Glomerular visceral epithelial cell (primary cell): ENCODE measurements around the gene TMC3.
"Not testable (repeated sequence)": the region's sequence is repeated elsewhere in the genome, so short reads cannot be mapped to it uniquely, and the experiment has no call there.

Experiments
- DNase-seq: peaks from one replicate; pipeline ENCODE4 v3.0.0-alpha.2; 2016; ENCODE audit errors: extremely low spot score

The TMC3 gene

DNA sequence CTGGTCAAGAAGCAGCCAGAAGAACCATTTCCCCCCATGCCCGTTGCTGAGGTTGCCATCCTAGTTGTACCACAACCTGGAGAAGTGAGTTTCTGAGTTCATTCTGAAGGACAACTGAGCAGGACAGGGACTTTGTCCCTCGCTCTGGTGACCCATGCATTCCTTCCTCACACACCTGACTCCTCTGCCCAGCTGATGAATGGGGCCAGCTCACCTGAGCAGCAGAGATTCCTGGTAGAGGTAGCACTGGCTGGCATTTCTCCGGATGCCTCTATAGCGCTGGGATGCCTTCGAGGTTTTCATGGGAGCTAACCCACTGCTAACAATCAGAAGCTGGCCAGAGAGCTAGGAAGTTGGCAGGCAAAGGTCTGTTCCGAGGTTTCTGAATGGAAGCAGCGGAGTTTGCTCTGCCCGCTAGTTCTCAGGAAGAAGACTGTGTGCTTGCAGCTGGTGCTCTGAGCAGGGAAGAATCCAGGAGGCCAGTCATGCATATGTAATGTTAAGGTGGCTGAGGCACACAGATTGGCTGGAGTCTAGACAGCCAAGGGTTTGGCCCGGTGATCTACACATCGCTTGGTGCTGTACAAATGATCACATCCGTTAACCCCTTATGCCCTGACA, at the start of gene TMC3:
Gene TMC3 (minus strand): TSS at position 439 of the 621 bp plus-strand sequence. CDS start 136 bp downstream, at position 303.
- peak; percentile 66 for DNase-seq

DNA sequence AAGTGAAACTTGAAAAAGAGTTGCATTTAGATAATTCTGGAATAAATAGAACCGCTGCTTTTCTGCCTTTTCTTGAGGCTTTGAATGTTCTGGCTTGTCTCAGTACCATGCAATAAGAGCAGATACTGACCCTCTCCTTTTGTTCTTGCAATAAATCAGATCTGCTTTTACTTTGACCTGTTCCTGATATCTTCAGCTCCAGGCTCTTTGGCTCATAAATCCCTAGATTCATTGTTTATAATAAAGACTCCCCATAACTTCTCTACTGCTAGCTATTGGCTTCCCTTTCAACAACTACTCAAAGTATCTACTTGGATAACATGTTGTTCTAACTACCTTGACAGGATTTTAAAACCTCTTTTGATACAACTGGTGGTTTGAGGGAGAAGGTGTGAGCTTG, 47.4 kb upstream of the TMC3 start:
- DNase-seq, result no peak

DNA sequence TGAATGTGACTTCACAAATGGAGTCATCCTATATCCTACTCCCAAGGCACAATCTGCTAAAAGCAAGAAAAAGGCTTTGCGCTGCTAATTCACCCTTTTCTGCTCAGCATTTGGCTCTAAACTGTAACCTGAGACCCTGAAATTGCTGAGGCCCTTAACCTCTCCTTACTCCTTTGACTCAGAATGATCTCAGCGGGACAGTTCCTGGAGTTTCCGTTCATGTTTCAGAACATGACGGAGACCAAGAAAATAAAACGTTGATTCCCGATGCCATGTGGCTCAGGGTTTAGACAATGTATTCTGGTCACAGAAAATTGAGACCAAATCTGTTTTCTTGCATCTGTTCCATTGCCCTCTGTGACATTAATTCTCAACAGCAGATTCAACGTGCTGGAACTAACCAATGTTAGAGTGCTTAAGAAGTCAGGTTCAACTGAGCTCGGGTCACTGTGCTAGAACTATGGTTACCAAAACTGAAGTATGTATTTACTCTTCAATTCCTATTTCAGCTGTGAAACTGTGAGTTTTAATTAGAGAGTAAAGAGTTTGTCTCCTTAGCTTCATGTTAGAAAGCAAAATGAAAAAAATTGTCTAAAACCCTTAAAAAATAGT, 45.4 kb upstream of the TMC3 start:
- DNase-seq, result no peak

DNA sequence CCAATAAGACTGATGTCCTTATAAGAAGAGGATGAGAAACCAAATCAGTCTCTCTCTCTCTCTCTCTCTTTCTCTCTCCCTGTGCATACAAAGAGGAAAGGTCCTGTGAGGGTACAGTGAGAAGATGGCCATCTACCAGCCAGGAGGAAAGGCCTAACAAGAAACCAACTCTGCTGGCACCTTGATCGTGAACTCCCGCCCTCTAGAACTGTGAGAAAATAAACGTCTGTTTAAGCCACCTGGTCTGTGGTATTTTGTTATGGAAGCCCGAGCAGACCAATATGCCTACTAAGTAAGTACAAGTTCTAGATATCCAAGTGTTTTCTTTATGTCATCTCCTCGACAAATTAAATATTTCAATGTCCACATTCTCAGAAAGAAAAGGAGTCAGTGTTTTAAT, 44.9 kb upstream of the TMC3 start:
- DNase-seq, result no peak

DNA sequence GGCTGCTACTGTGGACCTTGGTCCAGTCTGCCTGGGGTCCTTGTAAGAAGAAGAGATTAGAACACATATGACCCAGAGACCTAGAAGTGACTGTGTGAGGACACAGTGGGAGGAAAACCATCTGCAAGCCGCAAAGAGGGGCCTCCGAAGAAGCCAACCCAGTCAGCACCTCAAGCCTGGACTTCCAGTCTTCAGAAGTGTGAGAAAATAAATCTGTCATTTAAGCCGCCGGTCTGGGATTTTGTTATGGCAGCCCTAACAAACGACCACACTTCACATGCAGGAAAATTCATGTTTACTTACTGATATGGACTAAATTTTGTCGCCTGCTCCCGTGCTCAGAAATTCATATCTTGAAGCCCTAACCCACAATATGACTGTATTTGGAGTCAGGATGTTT, 44.4 kb upstream of the TMC3 start:
- DNase-seq, result no peak

DNA sequence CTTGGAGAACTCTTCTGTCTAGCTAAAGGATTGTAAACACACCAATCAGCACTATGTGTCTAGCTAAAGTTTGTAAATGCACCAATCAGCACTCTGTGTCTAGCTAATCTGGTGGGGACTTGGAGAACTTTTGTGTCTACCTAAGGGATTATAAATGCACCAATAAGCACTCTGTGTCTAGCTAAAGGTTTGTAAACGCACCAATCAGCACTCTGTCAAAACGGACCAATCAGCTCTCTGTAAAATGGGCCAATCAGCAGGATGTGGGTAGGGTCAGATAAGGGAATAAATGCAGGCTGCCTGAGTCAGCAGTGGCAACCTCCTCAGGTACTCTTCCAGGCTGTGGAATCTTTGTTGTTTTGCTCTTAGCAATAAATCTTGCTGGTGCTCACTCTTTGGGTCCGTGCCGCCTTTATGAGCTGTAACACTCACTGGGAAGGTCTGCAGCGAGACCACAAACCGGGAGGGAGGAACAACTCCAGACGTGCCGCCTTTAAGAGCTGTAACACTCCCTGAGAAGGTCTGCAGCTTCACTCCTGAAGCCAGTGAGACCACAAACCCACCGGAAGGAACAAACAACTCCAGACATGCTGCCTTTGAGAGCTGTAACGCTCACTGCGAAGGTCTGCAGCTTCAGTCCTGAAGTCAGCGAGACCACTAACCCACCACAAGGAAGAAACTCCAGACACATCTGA, 40.4 kb upstream of the TMC3 start:
- not testable (repeated sequence) for DNase-seq

DNA sequence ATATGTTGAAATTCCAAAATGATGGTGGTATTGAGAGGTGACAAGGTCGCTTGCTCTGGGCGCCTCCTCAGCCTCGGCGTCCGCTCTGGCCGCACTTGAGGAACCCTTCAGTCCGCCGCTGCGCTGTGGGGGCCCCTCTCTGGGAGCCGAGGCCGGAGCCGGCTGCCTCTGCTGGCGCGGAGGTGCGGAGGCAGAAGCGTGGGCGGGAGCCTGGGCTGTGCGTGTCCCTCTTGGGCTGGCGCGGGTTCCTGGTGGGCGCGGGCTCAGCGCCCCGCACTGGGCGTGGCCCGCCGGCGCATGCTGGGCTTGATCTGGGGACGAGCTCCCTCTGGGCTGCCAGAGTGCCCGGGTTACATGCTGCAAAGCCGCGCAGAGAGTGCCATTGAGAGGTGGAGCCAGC, 39.8 kb upstream of the TMC3 start:
- no peak for DNase-seq

DNA sequence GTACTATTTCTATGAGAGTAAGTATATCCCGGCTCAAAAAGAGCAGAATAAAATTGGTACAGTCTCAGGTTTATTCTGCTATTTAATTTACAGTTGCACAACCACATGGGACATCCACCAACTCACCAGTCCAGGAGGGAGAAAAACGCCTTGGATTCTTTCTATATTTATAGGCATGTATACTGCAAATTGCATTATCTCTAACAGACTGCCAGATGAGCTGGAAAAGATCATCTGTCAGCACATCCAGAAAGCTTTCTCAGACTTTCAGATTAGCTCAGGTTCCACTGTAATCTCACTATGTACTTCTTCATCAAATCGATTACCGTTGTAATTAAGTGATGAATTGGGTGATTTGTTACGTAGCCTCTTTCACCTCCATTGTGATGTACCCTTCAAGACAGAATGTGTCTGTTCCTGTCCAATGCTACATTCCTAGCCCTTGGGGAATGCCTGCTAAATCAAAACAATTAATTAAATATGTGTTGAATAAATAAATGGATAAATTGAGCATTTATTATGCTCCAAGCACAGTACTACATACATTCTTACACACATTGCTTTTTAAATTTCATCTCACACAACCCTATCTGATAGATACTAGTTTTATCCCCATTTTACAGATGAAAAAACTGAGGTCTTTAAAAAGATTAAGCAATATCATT, 38.1 kb upstream of the TMC3 start:
- DNase-seq, result no peak

DNA sequence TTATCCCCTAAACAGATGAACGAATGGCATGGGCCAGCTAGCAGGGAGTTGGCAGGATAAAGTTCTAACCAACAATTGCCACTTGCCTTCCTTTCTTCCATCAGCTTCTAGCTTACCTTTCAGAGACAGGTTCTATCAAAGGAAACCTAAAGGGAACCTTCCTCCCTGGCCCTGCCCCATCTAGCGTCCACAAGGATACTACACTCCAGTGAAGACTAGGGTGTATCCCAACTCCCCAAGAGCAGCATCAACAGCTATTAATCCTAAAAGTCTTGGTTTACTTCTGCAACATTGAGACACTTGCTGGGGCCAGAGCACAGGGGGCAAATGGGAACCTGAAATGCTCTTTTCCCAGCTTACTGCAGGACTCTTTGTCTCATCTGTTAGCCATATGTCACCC, 37.0 kb upstream of the TMC3 start:
- DNase-seq, result no peak

DNA sequence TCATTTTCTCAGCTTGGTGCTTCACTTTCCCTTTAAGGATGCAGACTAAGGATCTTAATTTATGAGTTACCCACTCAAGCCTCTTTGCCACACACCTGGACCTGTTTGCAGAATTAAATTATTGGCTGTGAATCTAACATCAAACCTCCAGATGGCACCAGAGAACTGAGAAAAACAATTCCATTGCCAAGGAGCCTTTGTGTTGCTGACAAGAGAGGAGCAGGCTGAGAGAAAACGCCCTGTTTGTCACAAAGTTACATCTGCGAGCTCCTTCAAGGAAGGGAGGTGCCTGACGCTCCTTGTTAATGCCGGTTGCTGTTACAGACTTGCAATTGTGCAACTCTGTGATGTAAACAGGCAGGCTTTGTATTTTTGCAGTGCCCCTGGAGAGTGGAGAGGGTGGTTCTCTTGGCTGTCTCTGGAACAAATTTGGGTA, 36.3 kb upstream of the TMC3 start:
- DNase-seq, result peak; percentile 49

DNA sequence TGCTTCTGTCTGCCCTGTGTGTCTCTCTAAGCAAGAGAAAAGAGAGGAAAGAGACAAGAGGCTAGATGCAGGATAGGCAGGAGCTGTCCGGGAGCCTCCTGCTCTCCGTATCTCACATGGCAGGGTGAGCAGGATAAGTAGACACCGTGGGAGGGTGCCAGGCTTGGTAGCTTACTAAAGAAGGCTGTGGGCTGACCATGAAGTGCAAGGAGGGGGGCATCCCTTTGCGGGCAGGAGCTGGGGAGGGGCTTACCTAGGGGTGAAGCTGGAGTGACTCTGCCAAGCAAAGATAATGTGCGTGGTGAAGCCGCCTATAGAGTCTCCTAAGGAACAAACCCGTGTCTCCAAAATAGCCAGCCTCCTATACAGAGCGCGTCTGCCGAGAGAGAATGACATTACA, 33.7 kb upstream of the TMC3 start:
- no peak for DNase-seq

DNA sequence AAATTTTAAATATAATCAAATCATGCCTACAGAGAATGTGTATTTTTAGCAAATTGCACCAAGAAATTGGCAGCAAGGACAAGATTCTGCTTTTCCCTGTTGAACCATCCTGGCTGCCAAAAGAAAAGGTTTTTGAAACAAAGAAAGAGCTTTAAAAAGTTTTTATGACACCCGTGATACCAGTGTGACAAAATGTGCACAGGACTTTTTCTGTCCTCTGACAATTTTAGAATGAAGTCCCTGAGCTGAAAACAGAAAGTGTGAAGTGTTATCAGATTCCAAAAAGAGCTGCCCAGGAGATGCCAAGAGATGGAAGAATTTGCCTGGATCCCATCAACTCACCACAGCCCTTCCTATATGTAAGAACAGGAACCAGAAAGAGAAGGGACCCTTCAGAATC, 33.2 kb upstream of the TMC3 start:
- no peak for DNase-seq

DNA sequence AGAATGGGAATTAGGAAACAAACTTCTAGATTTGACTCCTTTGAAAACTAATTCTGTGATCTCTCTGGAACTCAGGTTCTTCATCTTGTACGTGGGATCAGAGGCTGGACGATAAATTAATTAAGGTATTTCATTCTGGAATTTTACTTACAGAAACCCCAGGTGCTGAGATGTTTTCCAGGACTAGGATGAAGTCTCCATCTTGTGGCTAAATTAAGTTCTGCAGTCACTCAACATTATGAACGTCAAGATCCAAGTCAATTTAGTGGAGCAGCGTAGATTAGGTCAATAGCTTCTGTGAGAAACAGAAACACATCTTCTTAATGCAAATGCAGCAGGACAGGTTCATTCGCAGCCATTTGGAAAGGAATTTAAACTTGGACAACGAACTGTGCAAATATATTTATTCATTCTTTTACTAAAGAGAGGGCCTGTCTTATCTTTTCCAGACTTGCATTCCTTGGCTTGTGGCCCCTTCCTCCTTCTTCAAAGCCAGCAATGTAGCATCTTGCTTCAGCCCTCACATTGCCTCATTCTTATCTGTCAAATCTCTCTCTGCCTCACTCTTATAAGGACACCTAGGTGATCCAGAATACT, 26.7 kb upstream of the TMC3 start:
- peak; percentile 51 for DNase-seq

DNA sequence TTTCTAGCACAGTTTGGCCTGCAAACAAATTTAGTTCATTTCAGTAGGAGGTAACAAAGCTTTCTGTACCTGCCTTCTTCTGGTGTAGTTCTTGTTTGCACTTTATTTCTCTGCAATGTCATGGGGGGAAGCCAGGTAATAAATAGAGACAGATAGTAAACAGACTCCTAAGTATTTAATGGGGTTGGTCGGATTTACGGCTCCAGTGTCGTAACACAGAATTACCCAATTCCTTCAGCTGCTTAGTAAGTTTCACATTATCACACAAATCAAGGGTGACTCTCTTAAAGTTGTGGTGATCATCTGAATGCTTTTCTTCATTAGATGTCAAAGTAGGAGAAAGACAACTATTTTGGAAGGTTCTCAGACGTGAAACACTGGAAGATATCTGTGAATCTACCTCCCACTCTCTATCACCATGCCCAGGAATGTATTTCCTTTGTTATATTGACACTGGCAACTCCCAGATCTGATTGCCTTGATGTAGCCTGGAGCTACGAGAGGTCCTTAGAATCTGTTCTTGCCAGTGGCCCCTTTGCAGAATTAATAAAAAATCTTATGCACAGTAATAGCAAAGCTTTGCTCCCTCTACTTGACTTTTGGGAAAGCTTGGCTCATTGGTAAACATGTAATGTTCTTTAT, 25.0 kb upstream of the TMC3 start:
- no peak for DNase-seq

DNA sequence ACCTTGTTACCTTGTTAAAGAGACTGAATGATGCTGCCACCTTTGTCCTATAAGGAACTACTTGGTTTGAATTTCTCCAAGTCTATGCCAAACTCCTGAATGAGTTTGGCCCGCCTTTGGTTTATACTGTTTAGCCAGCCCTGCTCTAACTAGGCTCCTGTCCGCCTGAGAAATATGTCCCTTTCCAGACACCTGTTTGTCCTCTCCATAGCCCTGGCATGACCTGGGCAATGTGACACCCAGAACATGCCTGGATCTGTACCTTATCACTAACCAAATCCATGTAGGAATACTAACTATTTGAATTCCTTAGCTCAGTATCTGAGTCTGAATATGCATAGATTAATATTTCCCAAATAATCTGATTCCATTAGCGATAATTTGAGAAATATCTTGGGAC, 24.4 kb upstream of the TMC3 start:
- DNase-seq, result no peak

DNA sequence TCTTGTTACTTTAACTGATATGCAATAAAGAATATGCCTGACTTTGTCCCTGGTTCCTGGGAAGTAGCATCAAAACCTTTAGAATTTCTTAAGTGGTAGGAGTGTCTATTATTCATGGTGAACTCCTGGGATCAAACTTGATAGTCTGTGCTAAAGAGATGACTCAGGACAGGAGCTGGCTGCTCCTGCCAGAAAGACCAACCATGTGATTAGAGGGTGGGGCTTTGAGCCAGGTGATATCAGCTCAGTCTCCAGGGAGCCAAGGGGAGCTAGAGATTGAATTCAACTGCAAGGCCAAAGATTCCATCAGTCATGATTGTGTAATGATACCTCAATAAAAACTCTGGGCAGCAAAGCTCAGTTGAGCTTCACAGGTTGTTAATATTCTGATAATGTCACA, 20.6 kb upstream of the TMC3 start:
- no peak for DNase-seq

DNA sequence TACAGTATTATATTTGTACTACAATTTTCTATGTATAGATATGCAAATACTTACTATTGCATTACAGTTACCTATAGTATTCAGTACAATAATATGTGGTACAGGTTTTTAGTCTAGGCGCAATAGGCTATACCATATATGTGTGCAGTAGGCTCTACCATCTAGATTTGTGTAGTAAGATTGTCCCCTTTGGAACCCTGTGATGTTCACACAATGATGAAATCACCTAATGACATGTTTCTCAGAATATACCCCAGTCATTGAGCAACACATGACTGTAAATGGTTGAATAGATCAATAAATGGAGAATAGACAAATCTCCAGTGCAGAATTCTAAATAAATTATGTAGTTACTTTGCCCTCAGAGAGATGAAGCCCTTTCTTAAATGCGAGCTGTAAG, 17.6 kb upstream of the TMC3 start:
- no peak for DNase-seq

DNA sequence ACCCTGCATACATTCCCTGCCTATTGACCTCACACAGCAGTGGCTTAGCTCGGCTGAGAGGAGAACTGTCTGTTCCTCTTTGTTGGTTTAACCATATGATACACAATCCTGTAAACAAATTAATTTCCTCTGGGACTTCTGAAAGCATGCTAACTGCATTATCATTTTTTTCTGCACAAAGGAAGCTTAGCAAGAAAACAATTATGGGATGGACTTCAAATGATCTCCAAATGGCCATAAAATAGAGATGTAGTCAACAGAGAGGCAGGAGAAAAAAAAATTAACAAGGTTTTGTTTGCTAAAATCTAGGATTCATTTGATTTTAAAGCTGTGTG, 14.4 kb upstream of the TMC3 start:
- no peak for DNase-seq

DNA sequence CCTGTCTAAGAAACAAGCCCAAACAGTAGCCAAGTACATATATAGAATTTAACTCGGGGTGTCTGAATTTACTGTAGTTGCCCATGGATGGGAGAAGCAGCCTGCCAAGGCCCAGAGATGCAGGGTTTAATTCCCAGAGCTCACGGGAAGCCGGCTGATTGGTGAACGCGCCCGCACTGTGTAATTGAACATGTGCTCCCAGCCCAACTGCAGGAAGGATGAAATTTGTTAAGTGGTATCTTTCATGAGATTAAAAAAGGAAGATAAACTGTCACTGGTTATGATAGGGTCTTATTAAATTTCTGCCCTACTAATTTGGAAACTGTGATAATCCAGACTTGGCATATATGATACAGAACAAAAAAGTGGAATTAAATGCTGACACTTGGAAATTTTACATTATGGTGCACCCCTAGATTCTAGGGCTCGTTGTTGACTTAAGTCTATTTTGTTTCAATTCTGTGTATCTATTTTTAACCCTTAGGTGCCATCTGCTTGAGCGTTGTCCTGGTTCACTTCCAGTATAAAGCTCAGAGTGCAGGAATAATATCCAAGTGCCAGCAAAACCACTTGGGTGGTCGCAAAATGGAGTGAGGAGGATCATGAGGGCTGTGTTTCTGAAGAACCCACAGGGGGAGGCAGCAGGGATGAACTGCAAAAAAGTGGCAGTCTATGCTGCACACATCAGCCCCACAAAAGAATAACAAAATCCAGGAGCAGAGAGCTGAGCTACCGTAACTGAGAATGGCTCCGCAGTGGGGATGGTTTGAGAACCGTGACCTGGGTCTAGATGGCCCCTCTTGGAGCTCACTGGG, 13.8 kb upstream of the TMC3 start:
- no peak for DNase-seq

DNA sequence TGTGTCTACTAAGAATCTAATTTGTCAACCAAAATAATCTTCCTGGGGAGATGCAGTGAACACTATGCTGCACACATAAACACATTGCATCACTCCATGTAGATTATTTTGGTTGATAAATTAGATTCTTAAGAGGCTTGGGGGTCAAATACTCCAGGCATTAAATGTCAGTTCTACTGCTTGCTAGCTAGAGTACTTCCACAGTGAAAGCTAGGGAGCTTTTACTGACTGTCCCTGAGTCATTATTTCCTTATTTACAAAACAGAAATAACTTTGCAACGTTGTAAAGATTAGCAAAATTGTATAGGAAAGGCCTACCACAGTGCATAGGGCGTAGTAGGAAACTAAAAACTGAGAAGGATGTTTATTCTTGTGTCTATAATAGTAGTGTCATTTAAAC, 12.9 kb upstream of the TMC3 start:
- DNase-seq, result no peak

DNA sequence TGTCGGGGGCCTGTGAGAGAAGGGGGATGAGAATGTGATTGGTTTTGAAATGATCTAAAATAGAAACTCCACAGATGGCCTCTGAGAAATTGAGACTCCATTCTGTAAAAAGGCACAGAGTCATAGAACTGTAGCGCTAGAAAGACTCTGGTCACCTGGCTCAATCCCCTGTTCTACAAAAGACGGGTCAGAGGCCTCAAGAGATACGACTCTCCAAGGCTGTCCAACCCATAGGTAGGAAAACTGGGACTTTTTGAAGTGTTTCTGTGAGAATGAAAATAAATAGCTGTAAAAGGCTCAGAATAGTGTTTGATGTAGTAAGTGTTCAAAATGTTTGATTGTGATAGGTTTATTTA, 11.7 kb upstream of the TMC3 start:
- DNase-seq, result no peak
